Measurements from ENCODE around the gene DCAF4L1.

The DCAF4L1 gene

DNA sequence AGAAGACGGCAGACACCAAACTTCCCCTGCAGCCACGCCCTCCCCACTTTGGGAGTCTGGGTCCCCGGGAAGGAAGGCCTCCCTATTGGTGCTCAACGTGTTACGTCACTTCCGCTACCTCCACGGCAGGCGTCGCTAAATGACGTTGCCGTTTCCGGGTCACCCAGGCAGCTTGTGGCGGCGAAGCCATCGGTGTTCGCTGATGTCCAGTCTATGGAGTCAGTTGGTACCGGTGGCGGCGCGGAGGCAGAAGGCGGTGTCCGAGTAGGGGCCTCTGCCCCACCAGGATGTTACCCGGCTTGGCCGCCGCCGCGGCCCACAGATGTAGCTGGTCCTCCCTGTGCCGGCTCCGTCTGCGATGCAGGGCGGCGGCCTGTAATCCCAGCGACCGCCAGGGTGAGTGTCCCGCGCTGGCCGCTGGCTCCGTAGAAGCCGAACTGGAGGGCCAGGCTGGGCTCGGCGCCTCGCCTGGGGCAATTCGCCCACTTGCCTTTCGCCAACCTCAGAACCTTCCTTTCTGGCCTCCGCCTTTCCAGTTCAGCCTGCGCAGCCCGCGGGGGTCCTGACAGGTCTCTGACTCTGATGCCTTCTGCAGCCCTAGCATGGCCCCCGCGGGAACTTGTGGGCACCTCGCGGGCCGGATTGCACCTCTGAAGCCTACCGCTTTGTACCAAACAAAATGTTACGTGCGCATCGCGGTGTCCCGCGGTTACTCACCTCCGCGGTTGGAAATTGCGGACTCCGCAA, 9.0 kb downstream of the DCAF4L1 start, which contains the start of gene SLC30A9:
TSS of gene SLC30A9 (plus strand) at position 166 of the 747 bp plus-strand sequence. CDS start at position 288, 122 bp downstream.
- H3K36me3 ChIP-seq (replicated peaks), result no peaks in the 10 kb centered on the region
- in situ Hi-C loops (cut with HindIII; ENCODE audit: low pct_ligation_motif_present, low sequenced_read_pairs), result no loop called here
- H3K27me3 ChIP-seq (replicated peaks), result no peaks in the 10 kb centered on the region
- H3K27ac ChIP-seq, result peak within 1 kb of the TSS; percentile 76
- peak within 1 kb of the TSS; percentile 89 for H3K4me3 ChIP-seq (ENCODE audit: low read depth, low read length)
- peak; percentile 92 for DNase-seq
- TF ChIP-seq, protein P1, sequence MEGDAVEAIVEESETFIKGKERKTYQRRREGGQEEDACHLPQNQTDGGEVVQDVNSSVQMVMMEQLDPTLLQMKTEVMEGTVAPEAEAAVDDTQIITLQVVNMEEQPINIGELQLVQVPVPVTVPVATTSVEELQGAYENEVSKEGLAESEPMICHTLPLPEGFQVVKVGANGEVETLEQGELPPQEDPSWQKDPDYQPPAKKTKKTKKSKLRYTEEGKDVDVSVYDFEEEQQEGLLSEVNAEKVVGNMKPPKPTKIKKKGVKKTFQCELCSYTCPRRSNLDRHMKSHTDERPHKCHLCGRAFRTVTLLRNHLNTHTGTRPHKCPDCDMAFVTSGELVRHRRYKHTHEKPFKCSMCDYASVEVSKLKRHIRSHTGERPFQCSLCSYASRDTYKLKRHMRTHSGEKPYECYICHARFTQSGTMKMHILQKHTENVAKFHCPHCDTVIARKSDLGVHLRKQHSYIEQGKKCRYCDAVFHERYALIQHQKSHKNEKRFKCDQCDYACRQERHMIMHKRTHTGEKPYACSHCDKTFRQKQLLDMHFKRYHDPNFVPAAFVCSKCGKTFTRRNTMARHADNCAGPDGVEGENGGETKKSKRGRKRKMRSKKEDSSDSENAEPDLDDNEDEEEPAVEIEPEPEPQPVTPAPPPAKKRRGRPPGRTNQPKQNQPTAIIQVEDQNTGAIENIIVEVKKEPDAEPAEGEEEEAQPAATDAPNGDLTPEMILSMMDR (IDR thresholded peaks at IDR 0.05; ENCODE audit: low read depth, low read length, missing control alignments), result peak; percentile 60

DNA sequence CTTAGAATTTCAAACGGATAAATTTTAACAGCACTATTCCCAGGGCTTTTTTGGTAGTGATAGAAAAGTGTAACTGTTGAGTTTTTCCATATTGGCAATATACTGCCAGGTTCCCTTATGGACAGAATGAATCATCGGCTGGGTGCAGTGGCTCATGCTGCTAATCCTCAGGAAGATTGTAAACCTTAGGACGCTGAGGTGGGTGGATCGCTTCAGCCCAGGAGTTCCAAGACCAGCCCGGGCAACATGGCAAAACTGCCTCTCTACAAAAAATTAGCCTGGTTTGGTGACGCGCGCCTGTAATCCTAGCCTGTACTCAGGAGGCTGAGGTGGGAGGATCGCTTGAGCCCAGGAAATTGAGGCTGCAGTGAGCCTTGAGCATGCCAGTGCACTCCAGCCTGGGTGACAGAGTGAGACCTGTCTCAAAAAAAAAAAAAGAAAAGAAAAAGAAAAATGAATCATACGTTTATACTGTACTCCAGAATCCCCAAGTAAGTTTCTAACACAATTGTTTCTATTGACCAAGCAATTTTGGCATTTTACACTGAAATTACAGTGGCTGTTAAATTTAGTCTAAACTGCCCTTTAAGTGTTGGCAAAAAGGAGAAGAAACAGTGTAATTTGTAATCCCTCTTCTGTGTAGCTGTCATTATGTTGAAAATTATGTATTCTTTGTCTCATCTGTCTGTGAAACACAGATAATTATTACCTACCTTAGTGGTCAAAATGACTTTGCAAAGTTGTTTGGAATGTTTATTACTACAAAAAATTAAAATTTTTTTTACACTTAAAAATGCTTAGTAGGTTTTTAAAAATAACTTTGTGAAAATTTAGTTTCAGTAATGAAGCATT, 10.6 kb downstream of the DCAF4L1 start:
- H3K27me3 ChIP-seq (replicated peaks), result no peaks in the 10 kb centered on the region
- in situ Hi-C loops (cut with HindIII; ENCODE audit: low pct_ligation_motif_present, low sequenced_read_pairs), result no loop called here
- H3K27ac ChIP-seq, result no peak overlapping the region
- TF ChIP-seq, protein P1 (IDR thresholded peaks at IDR 0.05; ENCODE audit: low read depth, low read length, missing control alignments), result no peak
- no peak overlapping the region for H3K4me3 ChIP-seq (ENCODE audit: low read depth, low read length)
- no peaks in the 10 kb centered on the region for H3K36me3 ChIP-seq (replicated peaks)
- no peak for DNase-seq

DNA sequence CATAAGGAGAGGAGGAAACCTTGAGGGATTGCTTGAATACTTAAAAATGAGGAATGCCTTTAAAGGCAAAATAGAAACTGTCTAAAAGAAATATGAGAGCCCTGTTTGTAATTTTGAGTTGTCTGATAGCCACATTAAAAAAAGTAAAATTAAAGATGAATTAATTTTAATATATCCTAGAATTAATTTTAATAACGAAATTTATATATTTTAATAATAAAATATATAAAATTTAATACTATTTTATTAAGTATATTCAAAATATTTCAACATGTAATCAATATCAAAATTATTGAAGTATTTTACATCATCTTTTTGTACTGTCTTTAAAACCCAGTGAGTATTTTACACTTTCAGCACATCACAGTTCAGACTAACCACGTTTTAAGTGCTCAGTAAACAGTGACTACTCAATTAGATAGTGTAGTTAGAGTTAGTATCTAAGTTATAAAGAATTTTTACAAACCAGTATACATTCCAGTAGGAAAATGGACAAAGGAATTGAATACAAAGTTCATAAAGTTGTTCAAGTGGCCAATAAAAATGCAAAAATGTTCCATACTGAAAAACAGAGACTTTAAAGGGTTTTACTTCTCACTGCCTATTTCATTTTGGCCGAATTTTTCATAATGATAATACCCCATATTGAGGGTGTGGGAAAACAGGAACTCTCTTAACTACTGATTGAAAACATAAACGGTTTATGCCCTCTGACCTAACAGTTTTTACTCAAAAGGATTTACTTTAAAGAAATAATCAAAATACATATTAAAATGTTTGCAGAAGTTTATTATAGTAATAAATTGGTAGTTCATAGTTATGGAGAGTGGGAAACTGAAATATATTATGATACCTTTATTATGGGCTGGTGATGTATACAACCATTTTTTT, 11.7 kb downstream of the DCAF4L1 start:
- Histone ChIP-seq H3K4me3 (ENCODE audit: low read depth, low read length) (no peak overlapping the region), H3K27me3 (replicated peaks) (no peaks in the 10 kb centered on the region), H3K27ac (no peak overlapping the region), H3K36me3 (replicated peaks) (no peaks in the 10 kb centered on the region)
- in situ Hi-C loops (cut with HindIII; ENCODE audit: low pct_ligation_motif_present, low sequenced_read_pairs), result no loop called here
- TF ChIP-seq, protein P1 (IDR thresholded peaks at IDR 0.05; ENCODE audit: low read depth, low read length, missing control alignments), result no peak
- no peak for DNase-seq

DNA sequence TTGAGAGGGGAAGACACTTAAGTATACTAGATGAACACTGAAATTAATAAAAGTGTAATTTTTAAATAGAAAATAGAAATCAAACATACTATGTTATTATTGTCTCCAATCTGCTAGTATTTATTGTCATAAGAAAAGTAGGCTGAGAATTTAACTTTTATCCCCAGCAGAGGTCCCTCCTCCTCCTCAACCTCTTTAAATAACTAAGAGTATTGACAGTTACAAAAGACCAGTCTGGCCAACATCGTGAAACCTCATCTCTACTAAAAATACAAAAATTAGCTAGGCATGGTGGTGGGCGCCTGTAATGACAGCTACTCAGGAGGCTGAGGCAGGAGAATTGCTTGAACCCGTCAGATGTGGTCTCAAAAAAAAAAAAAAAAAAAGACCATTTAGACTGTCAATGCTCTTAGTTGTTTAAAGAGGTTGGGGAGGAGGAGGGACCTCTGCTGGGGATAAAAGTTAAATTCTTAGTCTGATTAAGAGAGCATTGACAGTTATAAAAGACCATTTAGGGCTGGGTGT, 13.0 kb downstream of the DCAF4L1 start:
- Histone ChIP-seq H3K4me3 (ENCODE audit: low read depth, low read length) (no peak overlapping the region), H3K27ac (no peak overlapping the region), H3K36me3 (replicated peaks) (no peaks in the 10 kb centered on the region), H3K27me3 (replicated peaks) (no peaks in the 10 kb centered on the region)
- TF ChIP-seq, protein P1 (IDR thresholded peaks at IDR 0.05; ENCODE audit: low read depth, low read length, missing control alignments), result no peak
- in situ Hi-C loops (cut with HindIII; ENCODE audit: low pct_ligation_motif_present, low sequenced_read_pairs), result no loop called here
- no peak for DNase-seq

DNA sequence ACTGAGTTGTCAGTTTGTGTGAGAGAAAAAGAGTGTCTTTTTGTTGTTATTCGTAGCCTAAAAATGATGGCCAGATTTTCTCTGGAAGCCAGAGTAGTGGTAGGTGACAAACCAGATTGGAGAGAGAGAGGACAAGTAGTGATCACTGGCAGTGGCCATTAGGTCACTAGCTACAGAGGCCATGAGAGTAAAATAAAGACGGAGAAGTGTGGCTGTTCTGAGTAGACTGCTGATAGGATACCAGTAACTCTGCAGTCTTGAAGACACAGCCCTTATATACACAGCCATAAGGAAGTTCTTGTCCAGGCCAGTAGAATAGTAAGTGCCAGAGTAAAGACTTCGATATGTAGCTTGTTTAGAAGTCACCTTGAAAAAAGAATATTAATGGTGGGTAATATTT, 16.5 kb downstream of the DCAF4L1 start:
- Histone ChIP-seq H3K36me3 (replicated peaks) (no peaks in the 10 kb centered on the region), H3K27me3 (replicated peaks) (no peaks in the 10 kb centered on the region), H3K27ac (no peak overlapping the region), H3K4me3 (ENCODE audit: low read depth, low read length) (no peak overlapping the region)
- DNase-seq, result no peak
- TF ChIP-seq, protein P1 (IDR thresholded peaks at IDR 0.05; ENCODE audit: low read depth, low read length, missing control alignments), result no peak
- in situ Hi-C loops (cut with HindIII; ENCODE audit: low pct_ligation_motif_present, low sequenced_read_pairs), result no loop called here

Measured in brain microvascular endothelial cell (primary cell).